ENCODE measurements around the gene DLG1.
A peak's percentile ranks its signal among the peaks of the same experiment; 100 is the strongest.

Gene DLG1

DNA sequence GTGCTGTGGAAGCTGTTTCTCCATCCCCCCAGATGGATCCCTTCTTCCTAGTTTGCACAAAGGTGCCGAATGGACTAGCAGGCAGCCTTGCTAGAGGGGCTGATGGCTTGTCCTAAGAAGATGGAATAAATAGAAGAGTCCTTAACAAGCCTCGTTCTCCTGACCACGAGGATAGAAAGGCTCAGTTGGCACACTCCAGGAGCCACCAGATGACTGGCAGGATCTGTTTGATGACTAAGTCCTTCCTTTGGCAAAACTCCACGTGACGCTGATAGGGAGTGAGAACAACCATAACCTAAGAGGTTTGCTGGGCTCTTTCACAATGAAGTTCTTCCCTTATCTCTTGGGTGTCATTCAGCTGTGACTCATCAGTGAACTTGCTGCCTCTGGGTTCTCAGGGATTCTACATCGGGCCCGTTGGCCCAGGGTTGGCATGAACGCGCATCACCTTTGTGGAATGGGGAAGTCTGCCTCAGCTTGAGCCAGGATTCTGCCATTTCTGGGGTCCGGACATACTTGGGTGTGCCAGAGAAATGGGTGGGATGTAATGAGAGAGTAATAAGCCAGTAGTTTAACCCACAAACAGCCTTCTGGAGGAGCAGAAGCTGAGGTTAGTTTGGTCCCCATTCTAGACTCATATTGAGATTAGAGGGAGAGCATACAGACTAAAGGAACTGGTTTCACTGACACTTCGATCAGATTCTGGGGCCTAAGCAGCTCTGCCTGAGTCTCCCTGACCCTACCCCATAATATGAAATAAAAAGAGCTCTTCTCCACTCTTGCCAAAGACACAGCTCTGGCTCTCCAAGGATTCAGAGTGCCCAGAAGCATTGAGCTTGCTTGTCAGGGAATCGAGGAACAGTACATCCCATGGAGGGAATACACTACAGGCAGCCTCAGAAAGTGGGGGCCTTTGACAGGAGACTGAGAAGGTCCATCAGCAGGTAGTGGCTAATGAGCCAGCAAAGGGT lies 266.8 kb downstream of the DLG1 start:
- Histone ChIP-seq H3K36me3 (ENCODE audit: control insufficient read depth, insufficient read depth, low read length) (peaks cover 5% of the 10 kb centered on the region), H3K4me1 (ENCODE audit: control insufficient read depth, insufficient read depth, low read length) (peaks cover 8% of the 10 kb centered on the region), H3K9me3 (ENCODE audit: control insufficient read depth, insufficient read depth, low read length) (no peaks in the 10 kb centered on the region), H3K9ac (ENCODE audit: low read depth, low read length) (no peak overlapping the region), H3K27me3 (ENCODE audit: control insufficient read depth, insufficient read depth, low read length) (peaks cover 19% of the 10 kb centered on the region), H3K4me3 (ENCODE audit: low read depth, low read length) (no peak overlapping the region)

- H3K4me3 ChIP-seq (ENCODE audit: low read depth, low read length): peak overlapping the region; percentile 37
- no peak overlapping the region for H3K9ac ChIP-seq (ENCODE audit: low read depth, low read length)
- H3K4me1 ChIP-seq (ENCODE audit: control insufficient read depth, insufficient read depth, low read length): peaks cover 8% of the 10 kb centered on the region
- H3K36me3 ChIP-seq (ENCODE audit: control insufficient read depth, insufficient read depth, low read length): peaks cover 13% of the 10 kb centered on the region
- peaks cover 19% of the 10 kb centered on the region for H3K27me3 ChIP-seq (ENCODE audit: control insufficient read depth, insufficient read depth, low read length)
- no peaks in the 10 kb centered on the region for H3K9me3 ChIP-seq (ENCODE audit: control insufficient read depth, insufficient read depth, low read length)
Measured at GRCh38 chr3:197030379-197031314, 267.8 kb downstream of the DLG1 start.

DNA sequence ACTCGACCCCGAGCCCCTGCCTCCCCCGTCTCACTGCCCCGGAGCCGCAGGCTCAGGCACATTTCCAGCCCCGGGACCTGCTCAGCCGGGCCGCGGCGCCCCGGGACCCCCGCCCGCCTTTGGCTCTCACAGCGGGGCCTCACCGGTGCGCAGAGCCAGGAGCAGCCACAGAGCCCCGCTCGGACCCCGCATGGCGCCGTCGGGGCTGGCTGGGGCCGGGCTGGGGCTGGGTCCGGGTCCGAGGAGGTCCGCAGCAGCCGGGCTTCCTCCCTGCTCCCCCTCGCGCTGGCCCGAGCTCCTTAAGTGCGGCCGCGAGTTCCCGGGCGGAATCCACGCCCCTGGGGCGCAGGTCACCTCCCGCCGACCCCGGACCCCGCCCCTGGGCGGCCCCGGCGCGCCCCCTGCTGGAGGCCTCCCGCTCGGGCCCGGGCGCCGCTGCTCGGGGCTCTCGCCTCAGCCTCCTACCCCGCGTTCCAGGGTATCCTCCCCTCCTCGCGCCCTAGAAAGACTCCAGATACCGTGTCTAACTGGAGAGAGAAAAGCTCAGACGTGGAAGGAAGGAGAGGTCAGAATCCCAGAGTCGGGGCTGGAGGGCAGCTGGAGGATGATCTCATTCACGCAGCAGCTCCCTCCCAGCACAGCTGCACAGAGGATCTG lies 268.8 kb downstream of the DLG1 start, which contains the start of gene MELTF:
Gene MELTF, minus strand, starts transcription at position 307 of the 657 bp plus-strand sequence. Its CDS starts 115 bp downstream, at position 192.
- Histone ChIP-seq H3K4me3 (ENCODE audit: low read depth, low read length) (peak within 1 kb of the TSS; percentile 59), H3K27me3 (ENCODE audit: control insufficient read depth, insufficient read depth, low read length) (peaks cover 17% of the 10 kb centered on the region), H3K36me3 (ENCODE audit: control insufficient read depth, insufficient read depth, low read length) (peaks cover 17% of the 10 kb centered on the region), H3K9ac (ENCODE audit: low read depth, low read length) (no peak within 1 kb of the TSS), H3K9me3 (ENCODE audit: control insufficient read depth, insufficient read depth, low read length) (no peaks in the 10 kb centered on the region), H3K4me1 (ENCODE audit: control insufficient read depth, insufficient read depth, low read length) (peaks cover 8% of the 10 kb centered on the region)

GRCh38 chr3:197028728-197029510 lies 269.5 kb downstream of the DLG1 start:
- Histone ChIP-seq H3K4me3 (ENCODE audit: low read depth, low read length) (peak overlapping the region; percentile 59), H3K9me3 (ENCODE audit: control insufficient read depth, insufficient read depth, low read length) (no peaks in the 10 kb centered on the region), H3K36me3 (ENCODE audit: control insufficient read depth, insufficient read depth, low read length) (peaks cover 17% of the 10 kb centered on the region), H3K27me3 (ENCODE audit: control insufficient read depth, insufficient read depth, low read length) (peaks cover 17% of the 10 kb centered on the region), H3K4me1 (ENCODE audit: control insufficient read depth, insufficient read depth, low read length) (peaks cover 8% of the 10 kb centered on the region), H3K9ac (ENCODE audit: low read depth, low read length) (no peak overlapping the region)

- no peaks in the 10 kb centered on the region for H3K9me3 ChIP-seq (ENCODE audit: control insufficient read depth, insufficient read depth, low read length)
- H3K4me3 ChIP-seq (ENCODE audit: low read depth, low read length): peak overlapping the region; percentile 59
- peaks cover 10% of the 10 kb centered on the region for H3K4me1 ChIP-seq (ENCODE audit: control insufficient read depth, insufficient read depth, low read length)
- H3K27me3 ChIP-seq (ENCODE audit: control insufficient read depth, insufficient read depth, low read length): peaks cover 17% of the 10 kb centered on the region
- peaks cover 17% of the 10 kb centered on the region for H3K36me3 ChIP-seq (ENCODE audit: control insufficient read depth, insufficient read depth, low read length)
- no peak overlapping the region for H3K9ac ChIP-seq (ENCODE audit: low read depth, low read length)
Measured at GRCh38 chr3:197027896-197028727, 270.3 kb downstream of the DLG1 start.

- Histone ChIP-seq H3K36me3 (ENCODE audit: control insufficient read depth, insufficient read depth, low read length) (peaks cover 17% of the 10 kb centered on the region), H3K9ac (ENCODE audit: low read depth, low read length) (no peak overlapping the region), H3K27me3 (ENCODE audit: control insufficient read depth, insufficient read depth, low read length) (peaks cover 17% of the 10 kb centered on the region), H3K9me3 (ENCODE audit: control insufficient read depth, insufficient read depth, low read length) (no peaks in the 10 kb centered on the region), H3K4me1 (ENCODE audit: control insufficient read depth, insufficient read depth, low read length) (peaks cover 11% of the 10 kb centered on the region), H3K4me3 (ENCODE audit: low read depth, low read length) (no peak overlapping the region)
Measured at GRCh38 chr3:197027151-197027895, 271.1 kb downstream of the DLG1 start.

DNA sequence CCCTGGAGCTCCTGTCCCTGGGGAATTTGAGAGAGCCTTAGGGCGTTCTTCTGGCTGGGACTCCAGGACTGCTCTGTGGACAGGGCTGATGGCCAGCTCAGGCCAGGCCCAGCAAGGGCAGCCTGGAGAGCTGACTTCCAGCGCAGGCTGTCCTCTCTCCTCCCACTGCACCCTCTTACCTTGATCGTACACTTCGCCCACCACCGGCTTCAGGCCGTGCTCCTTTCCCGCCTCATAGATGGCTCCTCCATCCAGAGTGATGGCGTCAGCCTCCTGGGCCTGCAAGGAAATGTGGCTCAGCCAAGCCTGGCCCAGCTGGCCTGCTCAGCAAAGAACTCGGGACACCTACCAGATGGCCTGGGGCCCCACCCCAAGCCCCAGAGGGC lies 271.9 kb downstream of the DLG1 start:
- H3K4me1 ChIP-seq (ENCODE audit: control insufficient read depth, insufficient read depth, low read length): peaks cover 11% of the 10 kb centered on the region
- peaks cover 11% of the 10 kb centered on the region for H3K27me3 ChIP-seq (ENCODE audit: control insufficient read depth, insufficient read depth, low read length)
- peaks cover 17% of the 10 kb centered on the region for H3K36me3 ChIP-seq (ENCODE audit: control insufficient read depth, insufficient read depth, low read length)
- no peak overlapping the region for H3K4me3 ChIP-seq (ENCODE audit: low read depth, low read length)
- no peaks in the 10 kb centered on the region for H3K9me3 ChIP-seq (ENCODE audit: control insufficient read depth, insufficient read depth, low read length)
- H3K9ac ChIP-seq (ENCODE audit: low read depth, low read length): no peak overlapping the region

- H3K36me3 ChIP-seq (ENCODE audit: control insufficient read depth, insufficient read depth, low read length): peaks cover 17% of the 10 kb centered on the region
- H3K27me3 ChIP-seq (ENCODE audit: control insufficient read depth, insufficient read depth, low read length): peaks cover 8% of the 10 kb centered on the region
- H3K4me3 ChIP-seq (ENCODE audit: low read depth, low read length): no peak overlapping the region
- no peak overlapping the region for H3K9ac ChIP-seq (ENCODE audit: low read depth, low read length)
- H3K9me3 ChIP-seq (ENCODE audit: control insufficient read depth, insufficient read depth, low read length): no peaks in the 10 kb centered on the region
- peaks cover 10% of the 10 kb centered on the region for H3K4me1 ChIP-seq (ENCODE audit: control insufficient read depth, insufficient read depth, low read length)
Measured at GRCh38 chr3:197025736-197026480, 272.5 kb downstream of the DLG1 start.

DNA sequence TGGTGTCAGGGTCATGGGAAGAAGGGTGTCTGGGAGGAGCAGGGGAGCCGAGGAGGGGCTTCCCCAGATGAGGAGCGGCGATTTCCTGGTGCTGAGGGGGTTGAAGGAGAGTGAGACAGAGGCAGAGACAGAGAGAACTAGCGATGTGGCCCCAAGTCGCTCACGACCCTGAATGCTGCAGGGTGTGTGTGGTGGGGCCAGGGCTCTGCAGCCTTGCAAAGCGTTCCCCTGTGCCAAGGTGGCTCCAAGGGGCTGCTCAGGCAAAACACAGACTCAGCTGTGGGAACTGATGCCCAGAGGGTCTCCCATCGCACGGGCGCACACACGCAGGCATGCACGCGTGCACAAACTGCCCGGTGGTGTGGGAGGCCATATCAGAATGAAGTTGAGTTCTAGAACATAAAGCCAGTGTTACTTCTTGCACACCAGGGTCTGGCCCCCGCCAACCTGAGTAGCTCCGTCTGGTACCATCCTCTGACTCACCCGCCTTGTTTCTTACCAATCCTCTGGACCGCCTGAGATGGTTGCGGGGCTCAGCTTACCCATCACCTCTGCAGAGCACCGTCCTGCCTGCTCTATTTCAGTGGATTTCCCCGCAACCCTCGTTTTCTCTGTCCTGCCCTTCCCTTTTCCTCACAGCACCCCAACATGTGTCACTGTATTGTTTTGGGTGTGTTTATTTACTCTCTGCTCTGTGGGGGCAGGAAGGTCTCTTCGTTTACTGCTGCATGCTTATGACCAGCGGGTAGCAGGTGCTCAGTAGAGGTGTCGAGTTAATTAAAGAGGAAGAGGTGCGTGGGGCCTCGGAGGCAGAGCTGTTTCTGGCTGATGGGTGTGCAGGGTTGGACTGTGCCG lies 273.3 kb downstream of the DLG1 start:
- no peak overlapping the region for H3K4me3 ChIP-seq (ENCODE audit: low read depth, low read length)
- H3K27me3 ChIP-seq (ENCODE audit: control insufficient read depth, insufficient read depth, low read length): peaks cover 8% of the 10 kb centered on the region
- H3K36me3 ChIP-seq (ENCODE audit: control insufficient read depth, insufficient read depth, low read length): peaks cover 17% of the 10 kb centered on the region
- H3K4me1 ChIP-seq (ENCODE audit: control insufficient read depth, insufficient read depth, low read length): peaks cover 9% of the 10 kb centered on the region
- H3K9me3 ChIP-seq (ENCODE audit: control insufficient read depth, insufficient read depth, low read length): no peaks in the 10 kb centered on the region
- H3K9ac ChIP-seq (ENCODE audit: low read depth, low read length): no peak overlapping the region
